Fibroblast of skin of abdomen (primary cell): ENCODE data around the gene MAGED2. TPM values are rescaled to one million over a fixed set of nuclear protein-coding genes. Genes with fewer than 3 reads are reported as not detected.
"Not testable (repeated sequence)": the region's sequence is repeated elsewhere in the genome, so short reads cannot be mapped to it uniquely, and the experiment has no call there.

ENCODE experiments used
- DNase-seq: peaks from one replicate; pipeline ENCODE4 v3.0.0-alpha.2; 2013
- polyA plus RNA-seq, 2 experiments: library from polyadenylated mRNA; unstranded; fragments of 120-200 nt; gene quantifications; one replicate each; pipeline ENCODE4 v1.2.1, GENCODE V29; 2013; ENCODE audit not compliant: insufficient read length in 2 of 2

MAGED2 gene
- polyA plus RNA-seq (2013, experiment 1 of 2; ENCODE audit: insufficient read length) = 341 TPM
- polyA plus RNA-seq (2013, experiment 2 of 2; ENCODE audit: insufficient read length) = 355 TPM

GRCh38 chrX:54807524-54808108, at the start of gene MAGED2:
Gene MAGED2 (plus strand): TSS chrX:54807745. CDS start chrX:54809332, 1,587 bp downstream.
- peak; percentile 45 for DNase-seq

- no peak for DNase-seq
These were observed 49.2 kb upstream of the MAGED2 start for GRCh38 chrX:54758114-54759055.

- peak; percentile 45 for DNase-seq
These were observed 33.0 kb upstream of the MAGED2 start for GRCh38 chrX:54774391-54775094.

GRCh38 chrX:54776061-54776460, 31.5 kb upstream of the MAGED2 start:
- no peak for DNase-seq

GRCh38 chrX:54776987-54777672, 30.4 kb upstream of the MAGED2 start:
- DNase-seq = no peak

GRCh38 chrX:54785901-54786300, 21.6 kb upstream of the MAGED2 start:
- no peak for DNase-seq

- DNase-seq = no peak
These were observed 20.6 kb upstream of the MAGED2 start for GRCh38 chrX:54786967-54787366.

GRCh38 chrX:54788446-54788845, 19.1 kb upstream of the MAGED2 start:
- no peak for DNase-seq

GRCh38 chrX:54789405-54789804, 18.1 kb upstream of the MAGED2 start:
- not testable (repeated sequence) for DNase-seq

GRCh38 chrX:54794028-54794427, 13.5 kb upstream of the MAGED2 start:
- no peak for DNase-seq

- no peak for DNase-seq
These were observed 12.8 kb upstream of the MAGED2 start for GRCh38 chrX:54794795-54795194.

GRCh38 chrX:54798137-54798536, 9.4 kb upstream of the MAGED2 start, which contains the start of gene ITIH6:
Gene ITIH6 (minus strand): TSS chrX:54798255. CDS start chrX:54798210, 45 bp downstream.
- DNase-seq = no peak

GRCh38 chrX:54799046-54799445, 8.5 kb upstream of the MAGED2 start:
- no peak for DNase-seq

- peak; percentile 75 for DNase-seq
These were observed 612 bp downstream of the MAGED2 start for GRCh38 chrX:54808109-54808604.

- DNase-seq = peak; percentile 97
These were observed 1.3 kb downstream of the MAGED2 start for GRCh38 chrX:54808605-54809483.

- no peak for DNase-seq
These were observed 3.0 kb downstream of the MAGED2 start for GRCh38 chrX:54810532-54810931.

- no peak for DNase-seq
These were observed 3.8 kb downstream of the MAGED2 start for GRCh38 chrX:54811301-54811885.

- DNase-seq = no peak
These were observed 4.8 kb downstream of the MAGED2 start for GRCh38 chrX:54812306-54812705.

GRCh38 chrX:54817220-54817820, 9.8 kb downstream of the MAGED2 start:
- DNase-seq = peak; percentile 2

- no peak for DNase-seq
These were observed 10.7 kb downstream of the MAGED2 start for GRCh38 chrX:54818221-54818620.
